ENCODE measurements around the gene ESRRG. TPM values are rescaled to one million over a fixed set of nuclear protein-coding genes. Genes with fewer than 3 reads are reported as not detected.

ESRRG gene
- total and polyA plus RNA-seq, 2 of the 8 experiments (the other 6 are each of a cell fraction or from before 2014, with no cell fraction given), result 0.59 to 1.4 TPM

- H3K4me2 ChIP-seq (ENCODE audit: insufficient read depth in 1 of 2, low read depth in 2 of 2, low read length in 2 of 2), result no peak overlapping the region
- H3K27me3 ChIP-seq (replicated peaks in 1 of 4; ENCODE audit: control insufficient read depth in 3 of 4, extremely low read depth in 1 of 4, insufficient read depth in 3 of 4, low read length in 3 of 4), result no peaks in the 10 kb centered on the region
- H2BK120ac ChIP-seq (replicated peaks; ENCODE audit: low read depth, low read length), result no peak overlapping the region
- no peak overlapping the region for H3K27ac ChIP-seq (ENCODE audit: low read depth, low read length)
- DNase-seq (ENCODE audit: low read depth in 1 of 2, low spot score in 2 of 2) (no peak), FAIRE-seq (no peak)
- H3K23me2 ChIP-seq (ENCODE audit: low read depth, low read length), result no peaks in the 10 kb centered on the region
- POLR2A ChIA-PET (ENCODE audit: partially characterized antibody), result no interaction called here
- H2BK5ac ChIP-seq (ENCODE audit: low read depth, low read length), result no peak overlapping the region
- H3K4me1 ChIP-seq (replicated peaks in 1 of 4; ENCODE audit: control insufficient read depth in 3 of 4, insufficient read depth in 4 of 4, low read length in 3 of 4), result peaks cover 0 to 2% (median 0%) of the 10 kb centered on the region in 4 experiments; a peak in 2 of 7 replicates
- no peak overlapping the region for H4K5ac ChIP-seq (ENCODE audit: insufficient read length, low read depth, low read length)
- no peak overlapping the region for H2BK15ac ChIP-seq (ENCODE audit: low read length)
- CTCF ChIA-PET (ENCODE audit: partially characterized antibody), result interaction anchor here (1.8 kb wide), 1 partner anchor 10 kb away, joined by 5 read pairs; no protein-coding TSS in a partner anchor
- no peaks in the 10 kb centered on the region for H3K79me1 ChIP-seq (ENCODE audit: low read depth, low read length)
- no peaks in the 10 kb centered on the region for H3K9me3 ChIP-seq (ENCODE audit: insufficient read depth in 2 of 2, low read depth in 1 of 2, low read length in 1 of 2)
- H3K36me3 ChIP-seq (ENCODE audit: control insufficient read depth in 2 of 4, insufficient read depth in 4 of 4, low read length in 3 of 4), result no peaks in the 10 kb centered on the region
- H3K18ac ChIP-seq (ENCODE audit: extremely low read depth, low read length), result no peak overlapping the region
- H4K20me1 ChIP-seq (replicated peaks in 1 of 2; ENCODE audit: control insufficient read depth in 1 of 2, insufficient read depth in 2 of 2, low read length in 2 of 2), result no peaks in the 10 kb centered on the region
- no peak overlapping the region for H3K14ac ChIP-seq (ENCODE audit: insufficient read length)
- no peaks in the 10 kb centered on the region for H3K79me2 ChIP-seq (ENCODE audit: control insufficient read depth in 1 of 2, insufficient read depth in 2 of 2, low read length in 2 of 2)
- peak overlapping the region; percentile 94; the same call in 1 of the 2 replicates for H2AFZ ChIP-seq (ENCODE audit: low read length)
- no peak overlapping the region for H3K4me3 ChIP-seq (ENCODE audit: extremely low read depth in 1 of 4, insufficient read depth in 2 of 4, low read depth in 3 of 4, low read length in 4 of 4)
- H2AK5ac ChIP-seq (ENCODE audit: low read depth, low read length), result no peak overlapping the region
- no peak overlapping the region for H3K9ac ChIP-seq (replicated peaks in 1 of 4; ENCODE audit: extremely low read depth in 1 of 4, low read depth in 3 of 4, low read length in 3 of 4)
- no peak for TF ChIP-seq POLR2AphosphoS5 (IDR thresholded peaks at IDR 0.05; ENCODE audit: low read depth, low read length)
- WGBS, 2 experiments (ENCODE audit: extremely low coverage in 1 of 2, insufficient coverage in 1 of 2, insufficient read length in 1 of 2, insufficient replicate concordance in 2 of 2, low coverage in 1 of 2, low lambda C conversion rate in 2 of 2, missing lambda C conversion rate in 1 of 2), result 76% methylated on average over 6 of the region's 6 CpGs; no CpG with 5 or more reads in 1 of the 2 experiments
- H2BK12ac ChIP-seq (ENCODE audit: low read depth, low read length), result no peak overlapping the region
- no peak overlapping the region for H3K23ac ChIP-seq (ENCODE audit: insufficient read length)
- no peak overlapping the region for H4K8ac ChIP-seq (ENCODE audit: extremely low read depth, insufficient read depth, low read length)
- no peak overlapping the region for H3K56ac ChIP-seq (replicated peaks; ENCODE audit: insufficient read length, low read depth, low read length)
- H4K91ac ChIP-seq (replicated peaks; ENCODE audit: insufficient read length, low read length), result no peak overlapping the region
- H3K4ac ChIP-seq (replicated peaks; ENCODE audit: insufficient read length, low read depth, low read length), result no peak overlapping the region
- no peak overlapping the region for H2BK20ac ChIP-seq (ENCODE audit: low read length)
These were observed 8.3 kb upstream of the ESRRG start for GRCh38 chr1:216731562-216731961.

All from H1 (cell line).